AG20443 (cell line): ENCODE measurements around the gene MKRN2OS.

Source experiments
- DNase-seq: peaks from one replicate; pipeline ENCODE4 v3.0.0; 2012; ENCODE audit warnings: low spot score, mixed read lengths

Gene MKRN2OS

GRCh38 chr3:12545473-12545791 lies at the start of gene MKRN2OS:
Gene MKRN2OS, minus strand, starts transcription at chr3:12545499. Its CDS starts 35 bp downstream, at chr3:12545464.
- no peak for DNase-seq

DNA sequence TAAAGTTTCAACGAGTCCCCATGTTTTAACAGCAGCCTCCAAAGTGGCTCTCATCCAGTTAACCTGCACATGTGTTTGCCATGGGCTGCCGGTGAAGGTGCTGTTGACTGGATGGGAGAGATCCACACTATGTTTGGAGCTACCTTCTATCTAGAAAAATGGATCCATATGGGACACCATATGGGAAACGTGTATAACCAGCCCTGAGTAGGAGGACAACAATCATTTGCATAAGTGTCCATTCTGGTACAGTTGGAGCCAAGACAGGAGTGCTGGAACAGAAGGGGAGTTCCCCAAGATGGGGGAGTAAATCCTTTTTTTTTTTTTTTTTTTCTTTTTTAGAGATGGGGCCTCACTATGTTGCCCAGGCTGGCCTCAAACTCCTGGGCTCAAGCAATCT lies 48.2 kb upstream of the MKRN2OS start:
- DNase-seq, result no peak

- no peak for DNase-seq
Observed at GRCh38 chr3:12591997-12592715, 46.9 kb upstream of the MKRN2OS start.

- DNase-seq, result no peak
Observed at GRCh38 chr3:12591456-12591855, 46.2 kb upstream of the MKRN2OS start.

DNA sequence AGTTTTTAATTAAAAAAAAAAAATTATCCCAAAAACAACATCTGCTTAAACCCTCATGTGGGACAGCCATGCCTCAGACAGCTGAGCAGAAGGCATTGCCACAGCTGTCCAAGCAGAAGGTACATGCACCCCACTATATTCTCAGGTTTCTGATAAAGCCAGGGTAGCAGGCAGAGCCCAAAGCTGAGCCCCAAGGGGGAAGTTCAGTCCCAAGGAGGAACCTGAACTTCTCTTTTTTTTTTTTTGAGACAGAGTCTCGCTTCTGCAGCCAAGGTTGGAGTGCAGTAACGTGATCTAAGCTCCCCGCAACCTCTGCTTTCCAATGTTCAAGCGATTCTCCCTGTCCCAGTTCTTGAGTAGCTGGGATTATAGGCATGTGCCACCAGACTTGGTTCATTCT lies 44.8 kb upstream of the MKRN2OS start:
- DNase-seq, result no peak

DNA sequence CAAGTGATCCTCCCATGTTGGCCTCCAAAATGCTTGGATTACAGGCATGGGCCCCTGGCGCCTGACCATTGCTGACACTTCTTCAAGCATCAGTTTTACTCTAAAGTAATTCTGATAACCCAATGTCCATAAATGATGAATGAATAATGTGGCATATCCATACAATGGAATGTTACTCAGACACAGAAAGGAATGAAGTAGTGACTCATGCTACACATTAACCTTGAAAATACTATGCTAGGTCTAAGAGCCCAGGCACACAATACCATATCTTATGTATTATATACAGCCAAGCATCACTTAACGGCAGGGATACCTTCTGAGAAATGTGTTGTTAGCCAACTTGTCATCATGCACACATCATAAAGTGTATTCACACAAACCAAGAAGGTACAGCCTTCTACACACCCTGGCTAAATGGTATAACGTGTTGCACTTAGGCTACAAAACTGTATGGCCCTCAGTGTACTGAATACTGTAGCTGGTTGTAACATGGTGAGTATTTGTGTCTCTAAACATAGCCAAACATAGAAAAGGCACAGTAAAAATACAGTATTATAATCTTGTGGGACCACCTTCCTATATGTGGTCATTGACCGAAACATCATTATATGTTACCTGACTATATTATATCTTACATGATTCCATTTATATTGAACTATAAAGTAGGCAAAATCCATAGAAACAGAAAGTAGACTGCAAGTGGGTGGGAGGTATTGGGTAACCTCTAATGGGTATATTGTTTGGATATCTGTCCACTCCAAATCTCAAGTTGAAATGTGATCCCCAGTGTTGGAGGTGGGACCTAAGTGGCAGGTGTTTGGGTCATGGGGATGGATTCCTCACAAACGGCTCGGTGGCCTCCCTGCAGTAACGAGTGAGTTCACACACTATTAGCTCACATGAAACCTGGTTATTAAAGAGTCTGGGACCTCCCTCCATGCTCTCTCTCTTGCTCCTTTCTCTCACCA lies 43.0 kb upstream of the MKRN2OS start:
- no peak for DNase-seq

DNA sequence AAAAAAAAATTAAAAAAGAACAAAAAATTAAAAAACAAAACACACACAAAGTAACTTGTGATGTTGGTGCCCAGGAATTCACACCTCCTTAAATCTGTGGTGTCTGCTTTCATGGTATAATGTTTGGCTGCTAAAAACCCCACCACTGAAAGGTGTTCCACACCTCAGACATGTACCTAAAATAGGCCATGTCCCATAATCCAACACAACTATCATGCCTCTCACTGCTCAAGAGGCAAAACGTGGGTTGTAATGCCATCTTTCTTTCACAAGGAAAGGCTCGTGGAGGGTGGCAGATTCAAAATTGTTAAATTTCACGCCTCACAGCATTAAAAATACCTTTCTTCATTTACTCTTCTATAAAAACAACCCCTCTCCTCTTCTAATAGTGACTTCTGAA lies 41.1 kb upstream of the MKRN2OS start:
- DNase-seq, result no peak

DNA sequence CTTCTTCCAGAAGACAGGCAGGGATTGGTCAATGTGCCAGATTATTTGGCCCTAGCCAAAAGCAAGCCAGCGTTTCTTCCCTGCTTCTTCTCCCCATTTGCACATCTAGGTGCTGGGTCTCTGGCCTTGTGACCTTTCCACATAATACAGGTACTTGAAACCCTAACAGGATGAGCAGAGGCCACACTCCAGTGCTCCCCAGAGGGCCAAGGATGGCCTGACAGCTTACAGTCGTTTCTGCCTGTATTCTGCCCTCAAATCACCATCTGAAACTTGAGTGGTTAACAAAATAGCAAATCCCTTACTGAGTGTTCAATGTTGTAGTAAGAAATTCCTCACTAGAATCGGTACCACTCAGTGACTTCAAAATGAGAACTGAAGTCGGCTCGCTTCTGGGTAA lies 40.7 kb upstream of the MKRN2OS start:
- DNase-seq, result no peak

DNA sequence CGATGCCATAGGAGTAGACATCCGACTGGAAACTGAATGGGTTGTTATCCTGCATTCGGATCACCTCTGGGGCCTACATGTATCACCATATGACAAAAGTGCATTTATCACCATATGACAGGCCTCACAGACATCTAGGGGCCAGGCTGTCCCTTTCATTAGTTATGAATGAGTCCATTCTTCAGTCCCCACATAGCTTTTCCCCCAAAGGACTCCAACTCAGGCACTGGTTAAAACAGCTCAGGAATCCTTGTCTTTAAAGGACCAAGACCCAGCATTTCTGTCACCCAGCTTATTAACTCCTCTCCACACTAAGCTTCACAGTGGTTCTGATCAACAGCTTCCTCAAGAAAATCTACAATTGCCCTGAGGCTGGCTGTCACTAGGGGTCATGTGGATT lies 39.9 kb upstream of the MKRN2OS start:
- DNase-seq, result no peak

DNA sequence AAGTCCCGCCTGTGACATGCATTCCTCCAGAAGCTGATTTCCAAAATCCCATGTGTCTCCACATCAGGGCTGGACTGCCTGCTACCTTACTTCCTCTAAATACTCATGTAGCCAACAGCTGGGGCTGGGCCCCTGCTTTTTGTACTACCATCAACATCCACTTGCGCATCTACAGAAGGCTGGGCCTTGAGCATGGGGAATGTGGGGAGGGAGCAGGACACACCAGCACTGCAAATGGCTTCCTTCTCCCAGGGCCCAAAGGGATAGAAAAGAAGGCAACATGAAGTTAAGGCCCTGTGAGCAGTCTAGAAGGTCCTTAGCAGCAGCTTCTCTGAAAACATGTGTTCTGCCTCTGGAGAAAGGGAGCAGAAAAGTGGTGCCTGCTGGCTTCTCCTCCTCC lies 38.8 kb upstream of the MKRN2OS start:
- DNase-seq, result no peak

- DNase-seq, result no peak
Observed at GRCh38 chr3:12583280-12583679, 38.0 kb upstream of the MKRN2OS start.

- no peak for DNase-seq
Observed at GRCh38 chr3:12582730-12583129, 37.4 kb upstream of the MKRN2OS start.

DNA sequence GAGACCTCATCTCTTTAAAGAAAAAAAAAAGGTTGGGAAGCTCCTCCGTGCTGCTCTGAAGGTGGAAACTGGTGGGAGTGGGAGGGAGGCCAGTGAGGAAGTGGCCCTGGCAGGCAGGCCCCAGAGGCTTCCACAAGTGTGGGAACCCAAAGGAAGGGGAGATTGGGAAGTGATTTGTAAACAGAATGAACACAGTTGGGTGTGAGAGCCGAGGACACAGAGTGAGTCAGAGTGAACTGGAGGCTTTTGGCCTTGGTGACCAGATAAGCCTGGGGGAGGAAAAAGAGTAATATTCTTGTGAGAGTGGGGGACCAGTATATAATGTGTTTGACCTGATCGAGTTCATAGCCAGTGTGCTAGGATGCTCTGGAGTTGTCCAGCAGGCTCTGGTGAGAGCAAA lies 34.6 kb upstream of the MKRN2OS start:
- peak; percentile 38 for DNase-seq

GRCh38 chr3:12579456-12579855 lies 34.2 kb upstream of the MKRN2OS start:
- no peak for DNase-seq

GRCh38 chr3:12578742-12579141 lies 33.4 kb upstream of the MKRN2OS start:
- no peak for DNase-seq

GRCh38 chr3:12577379-12577778 lies 32.1 kb upstream of the MKRN2OS start:
- no peak for DNase-seq

DNA sequence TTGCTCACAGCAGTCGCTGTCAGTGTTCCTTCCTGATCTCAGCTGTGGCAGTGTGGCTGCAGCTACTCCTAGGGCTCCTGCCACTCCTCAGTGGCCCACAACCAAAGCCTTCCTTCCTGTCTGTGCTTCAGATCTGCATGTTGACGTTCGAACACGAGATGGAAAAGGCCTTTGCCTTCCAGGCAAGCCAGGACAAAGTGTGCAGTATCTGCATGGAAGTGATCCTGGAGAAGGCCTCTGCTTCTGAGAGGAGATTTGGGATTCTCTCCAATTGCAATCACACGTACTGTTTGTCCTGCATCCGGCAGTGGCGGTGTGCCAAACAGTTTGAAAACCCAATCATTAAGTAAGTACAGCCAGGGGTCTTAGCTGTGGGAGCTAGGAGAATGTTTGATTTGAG lies 29.4 kb upstream of the MKRN2OS start:
- no peak for DNase-seq

GRCh38 chr3:12574131-12574530 lies 28.8 kb upstream of the MKRN2OS start:
- no peak for DNase-seq

DNA sequence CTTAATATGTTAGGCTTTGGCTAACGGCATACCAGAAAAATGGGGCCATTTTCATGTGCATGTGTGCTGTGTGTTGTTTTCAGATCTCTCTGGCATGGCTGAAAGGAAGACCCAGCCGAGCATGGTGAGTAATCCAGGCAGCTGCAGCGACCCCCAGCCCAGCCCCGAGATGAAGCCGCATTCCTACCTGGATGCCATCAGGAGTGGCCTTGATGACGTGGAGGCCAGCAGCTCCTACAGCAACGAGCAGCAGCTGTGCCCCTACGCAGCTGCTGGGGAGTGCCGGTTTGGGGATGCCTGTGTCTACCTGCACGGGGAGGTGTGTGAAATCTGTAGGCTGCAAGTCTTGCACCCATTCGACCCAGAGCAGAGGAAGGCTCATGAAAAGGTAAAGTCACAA lies 26.7 kb upstream of the MKRN2OS start:
- no peak for DNase-seq

GRCh38 chr3:12569836-12570235 lies 24.5 kb upstream of the MKRN2OS start:
- DNase-seq, result no peak

- DNase-seq, result no peak
Observed at GRCh38 chr3:12568747-12569146, 23.4 kb upstream of the MKRN2OS start.

GRCh38 chr3:12566976-12567375 lies 21.7 kb upstream of the MKRN2OS start:
- no peak for DNase-seq

GRCh38 chr3:12562451-12562850 lies 17.2 kb upstream of the MKRN2OS start:
- no peak for DNase-seq
